ENCODE results near the gene KCNE2. TPM values are rescaled to one million over a fixed set of nuclear protein-coding genes. Genes with fewer than 3 reads are reported as not detected.

Gene KCNE2
- total RNA-seq, 1 donor from 2014 or later: 0.56 TPM

DNA sequence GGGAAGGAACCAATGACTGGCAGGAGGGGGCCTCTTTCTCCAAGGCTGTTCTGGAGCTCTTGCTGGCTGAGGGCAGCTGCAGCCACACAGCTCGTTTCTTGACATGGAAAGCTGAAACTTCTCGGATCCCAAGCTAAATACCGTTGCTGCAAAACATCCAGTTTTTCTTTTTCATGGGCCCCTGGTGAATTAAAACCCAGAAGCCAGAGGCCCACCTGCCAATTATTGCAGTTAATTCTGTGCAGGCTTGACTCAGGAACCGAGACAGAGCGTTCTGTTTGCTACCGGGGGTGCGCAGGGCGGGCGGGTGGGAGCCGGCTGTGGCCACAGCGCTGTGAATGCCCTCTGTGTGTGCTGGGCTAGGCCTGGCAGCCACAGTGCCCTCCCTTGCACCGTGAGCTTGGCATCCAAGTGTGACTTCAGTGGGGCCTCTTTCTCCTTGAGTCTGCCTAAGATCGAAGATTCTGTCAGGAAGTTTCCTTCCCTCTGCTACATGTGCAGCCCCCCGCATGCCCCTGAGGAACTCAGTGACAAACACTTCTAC lies 19.9 kb upstream of the KCNE2 start:
- no peak for DNase-seq (ENCODE audit: extremely low spot score, unreplicated experiment)
- Mint-ChIP-seq H3K27me3 (ENCODE audit: unreplicated experiment) (no peaks in the 10 kb centered on the region), H3K4me3 (ENCODE audit: unreplicated experiment) (no peak overlapping the region), H3K27ac (ENCODE audit: unreplicated experiment) (no peak overlapping the region), H3K36me3 (ENCODE audit: unreplicated experiment) (no peaks in the 10 kb centered on the region), H3K4me1 (ENCODE audit: unreplicated experiment) (peaks cover 82% of the 10 kb centered on the region), H3K9me3 (ENCODE audit: unreplicated experiment) (no peaks in the 10 kb centered on the region)
- TF ChIP-seq CTCF (IDR thresholded peaks at IDR 0.05): no peak

- Mint-ChIP-seq H3K27ac (ENCODE audit: unreplicated experiment) (peak overlapping the region; percentile 80), H3K27me3 (ENCODE audit: unreplicated experiment) (no peaks in the 10 kb centered on the region), H3K9me3 (ENCODE audit: unreplicated experiment) (no peaks in the 10 kb centered on the region), H3K36me3 (ENCODE audit: unreplicated experiment) (no peaks in the 10 kb centered on the region), H3K4me3 (ENCODE audit: unreplicated experiment) (peak overlapping the region; percentile 29), H3K4me1 (ENCODE audit: unreplicated experiment) (peaks cover 78% of the 10 kb centered on the region)
- TF ChIP-seq CTCF (IDR thresholded peaks at IDR 0.05): no peak
- no peak for DNase-seq (ENCODE audit: extremely low spot score, unreplicated experiment)
Observed at GRCh38 chr21:34344584-34344983, 19.2 kb upstream of the KCNE2 start.

DNA sequence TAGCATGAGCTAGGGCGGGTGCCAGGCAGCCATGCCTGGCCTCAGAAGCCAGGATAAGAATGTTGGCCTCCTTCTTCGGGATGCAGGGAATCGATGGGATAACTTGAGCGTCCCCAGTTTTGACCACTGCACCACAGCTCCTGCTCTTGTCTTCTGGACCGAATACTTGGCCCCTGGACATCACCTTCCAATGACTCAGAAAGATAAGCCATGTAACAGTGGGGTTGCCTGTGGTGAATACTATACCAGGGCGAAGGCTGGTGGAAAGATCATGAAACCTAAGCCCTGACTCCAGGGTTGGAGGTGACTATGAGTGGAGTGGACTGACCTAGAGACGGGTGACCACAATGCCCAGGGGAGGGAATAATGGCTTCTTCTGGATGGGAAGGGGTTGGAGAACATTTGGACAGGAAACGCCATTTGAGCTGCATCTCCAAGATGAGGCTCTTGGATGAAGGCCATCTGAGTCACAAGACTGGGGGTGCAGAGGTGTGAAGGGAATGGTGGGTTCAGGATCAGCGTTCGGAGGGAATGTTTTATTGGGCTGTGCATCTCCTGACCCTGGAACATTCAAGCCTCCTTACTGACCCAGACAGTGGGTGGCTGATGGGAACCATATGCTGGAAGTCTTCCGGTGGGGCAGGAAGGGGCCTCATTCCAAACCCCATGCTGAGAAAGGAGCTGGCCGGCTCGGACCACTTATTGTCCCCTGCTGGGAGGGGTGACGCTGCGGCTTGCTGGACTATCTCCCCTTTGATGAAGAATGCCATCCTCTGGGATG lies 18.5 kb upstream of the KCNE2 start:
- peak; percentile 88 for DNase-seq (ENCODE audit: extremely low spot score, unreplicated experiment)
- Mint-ChIP-seq H3K9me3 (ENCODE audit: unreplicated experiment) (no peaks in the 10 kb centered on the region), H3K4me1 (ENCODE audit: unreplicated experiment) (peaks cover 71% of the 10 kb centered on the region), H3K27ac (ENCODE audit: unreplicated experiment) (peak overlapping the region; percentile 80), H3K27me3 (ENCODE audit: unreplicated experiment) (no peaks in the 10 kb centered on the region), H3K4me3 (ENCODE audit: unreplicated experiment) (peak overlapping the region; percentile 36), H3K36me3 (ENCODE audit: unreplicated experiment) (no peaks in the 10 kb centered on the region)
- no peak for TF ChIP-seq CTCF (IDR thresholded peaks at IDR 0.05)

GRCh38 chr21:34345892-34346291 lies 17.9 kb upstream of the KCNE2 start:
- no peak for TF ChIP-seq CTCF (IDR thresholded peaks at IDR 0.05)
- no peaks in the 10 kb centered on the region for H3K9me3 Mint-ChIP-seq (ENCODE audit: unreplicated experiment)
- no peaks in the 10 kb centered on the region for H3K36me3 Mint-ChIP-seq (ENCODE audit: unreplicated experiment)
- no peaks in the 10 kb centered on the region for H3K27me3 Mint-ChIP-seq (ENCODE audit: unreplicated experiment)
- peaks cover 67% of the 10 kb centered on the region for H3K4me1 Mint-ChIP-seq (ENCODE audit: unreplicated experiment)
- peak overlapping the region; percentile 36 for H3K4me3 Mint-ChIP-seq (ENCODE audit: unreplicated experiment)
- peak overlapping the region; percentile 80 for H3K27ac Mint-ChIP-seq (ENCODE audit: unreplicated experiment)
- no peak for DNase-seq (ENCODE audit: extremely low spot score, unreplicated experiment)

DNA sequence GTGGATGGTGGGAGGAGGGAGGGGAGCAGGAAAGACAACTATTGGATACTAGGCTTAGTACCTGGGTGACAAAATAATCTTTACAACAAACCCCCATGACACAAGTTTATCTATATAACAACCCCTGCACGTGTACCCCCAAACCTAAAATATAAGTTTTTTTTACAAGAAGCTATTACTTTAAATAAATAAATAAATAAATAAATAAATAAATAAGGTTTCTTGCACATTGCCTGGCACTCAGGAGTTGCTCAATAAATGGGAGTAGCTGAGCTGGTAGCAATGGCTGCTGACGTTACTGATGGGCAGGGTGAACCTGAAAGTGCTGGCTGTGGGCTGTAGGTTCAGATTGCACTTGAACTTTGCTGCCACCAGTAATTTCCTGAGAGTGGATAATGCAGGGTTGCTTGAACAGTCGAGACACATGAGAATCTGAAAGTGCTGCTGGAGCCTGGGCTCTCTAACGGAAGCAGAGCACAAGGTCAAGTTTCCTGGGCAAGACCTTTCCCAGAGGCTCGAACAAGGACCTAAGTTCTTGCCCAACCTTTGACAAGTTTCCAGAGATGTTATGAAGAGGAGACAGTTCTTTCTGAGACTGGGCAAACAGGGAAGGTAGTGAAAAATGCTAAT lies 14.8 kb upstream of the KCNE2 start:
- Mint-ChIP-seq H3K9me3 (ENCODE audit: unreplicated experiment) (no peaks in the 10 kb centered on the region), H3K4me3 (ENCODE audit: unreplicated experiment) (no peak overlapping the region), H3K4me1 (ENCODE audit: unreplicated experiment) (peaks cover 46% of the 10 kb centered on the region), H3K36me3 (ENCODE audit: unreplicated experiment) (no peaks in the 10 kb centered on the region), H3K27ac (ENCODE audit: unreplicated experiment) (no peak overlapping the region), H3K27me3 (ENCODE audit: unreplicated experiment) (peaks cover 4% of the 10 kb centered on the region)
- no peak for TF ChIP-seq CTCF (IDR thresholded peaks at IDR 0.05)
- no peak for DNase-seq (ENCODE audit: extremely low spot score, unreplicated experiment)

All from osteocyte (in vitro differentiated cells).